Measurements from ENCODE around the gene SOD3.

SOD3 gene

GRCh38 chr4:24775750-24776149 is 19.6 kb upstream of the SOD3 start:
- DNase-seq: no peak

- no peak for DNase-seq
Measured at GRCh38 chr4:24777536-24778463, 17.6 kb upstream of the SOD3 start.

GRCh38 chr4:24778464-24779225 is 16.7 kb upstream of the SOD3 start:
- peak; percentile 57 for DNase-seq

GRCh38 chr4:24780936-24781495 is 14.4 kb upstream of the SOD3 start:
- no peak for DNase-seq

- DNase-seq: no peak
Measured at GRCh38 chr4:24781999-24782745, 13.2 kb upstream of the SOD3 start.

- no peak for DNase-seq
Measured at GRCh38 chr4:24783506-24783905, 11.9 kb upstream of the SOD3 start.

GRCh38 chr4:24791043-24791442 is 4.3 kb upstream of the SOD3 start:
- DNase-seq: no peak

GRCh38 chr4:24792552-24792951 is 2.8 kb upstream of the SOD3 start:
- no peak for DNase-seq

GRCh38 chr4:24793219-24794005 is 2.0 kb upstream of the SOD3 start:
- no peak for DNase-seq

GRCh38 chr4:24794051-24794450 is 1.3 kb upstream of the SOD3 start:
- DNase-seq: no peak

- DNase-seq: no peak
Measured at GRCh38 chr4:24794480-24794879, 893 bp upstream of the SOD3 start.

- DNase-seq: peak; percentile 53
Measured at GRCh38 chr4:24795666-24796381, 451 bp downstream of the SOD3 start.

GRCh38 chr4:24796620-24797019 is 1.2 kb downstream of the SOD3 start:
- no peak for DNase-seq

GRCh38 chr4:24798036-24798610 is 2.8 kb downstream of the SOD3 start:
- DNase-seq: no peak

- no peak for DNase-seq
Measured at GRCh38 chr4:24799196-24799543, 3.8 kb downstream of the SOD3 start.

- peak; percentile 52 for DNase-seq
Measured at GRCh38 chr4:24799544-24800324, 4.4 kb downstream of the SOD3 start.

- no peak for DNase-seq
Measured at GRCh38 chr4:24800325-24800895, 5.0 kb downstream of the SOD3 start.

- DNase-seq: no peak
Measured at GRCh38 chr4:24801136-24801855, 5.9 kb downstream of the SOD3 start.

- no peak for DNase-seq
Measured at GRCh38 chr4:24802648-24803047, 7.3 kb downstream of the SOD3 start.
